ENCODE results near the gene RP9.
"Not testable (repeated sequence)": the region's sequence is repeated elsewhere in the genome, so short reads cannot be mapped to it uniquely, and the experiment has no call there.

Gene RP9

GRCh38 chr7:33101906-33102305 lies 7.3 kb downstream of the RP9 start:
- no peak for DNase-seq (ENCODE audit: low read depth)

DNA sequence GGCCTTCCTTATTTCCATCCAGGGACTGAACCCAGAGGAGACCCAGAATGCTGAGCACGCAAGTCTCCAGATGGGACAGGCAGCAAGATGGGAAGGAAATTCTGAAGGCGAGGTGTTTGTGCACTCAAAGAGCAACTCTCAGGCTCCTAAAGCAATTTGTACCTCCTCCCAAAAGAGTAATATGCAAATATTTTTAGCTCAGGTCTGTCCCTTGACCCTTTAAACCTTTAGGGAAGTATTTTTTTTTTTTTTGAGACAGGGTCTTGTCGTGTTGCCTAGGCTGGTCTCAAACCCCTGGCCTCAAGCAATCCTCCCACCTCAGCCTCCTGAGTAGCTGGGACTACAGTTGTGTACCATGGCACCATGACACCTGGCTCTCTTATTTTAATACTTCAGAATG lies 8.4 kb downstream of the RP9 start:
- no peak for DNase-seq (ENCODE audit: low read depth)

DNA sequence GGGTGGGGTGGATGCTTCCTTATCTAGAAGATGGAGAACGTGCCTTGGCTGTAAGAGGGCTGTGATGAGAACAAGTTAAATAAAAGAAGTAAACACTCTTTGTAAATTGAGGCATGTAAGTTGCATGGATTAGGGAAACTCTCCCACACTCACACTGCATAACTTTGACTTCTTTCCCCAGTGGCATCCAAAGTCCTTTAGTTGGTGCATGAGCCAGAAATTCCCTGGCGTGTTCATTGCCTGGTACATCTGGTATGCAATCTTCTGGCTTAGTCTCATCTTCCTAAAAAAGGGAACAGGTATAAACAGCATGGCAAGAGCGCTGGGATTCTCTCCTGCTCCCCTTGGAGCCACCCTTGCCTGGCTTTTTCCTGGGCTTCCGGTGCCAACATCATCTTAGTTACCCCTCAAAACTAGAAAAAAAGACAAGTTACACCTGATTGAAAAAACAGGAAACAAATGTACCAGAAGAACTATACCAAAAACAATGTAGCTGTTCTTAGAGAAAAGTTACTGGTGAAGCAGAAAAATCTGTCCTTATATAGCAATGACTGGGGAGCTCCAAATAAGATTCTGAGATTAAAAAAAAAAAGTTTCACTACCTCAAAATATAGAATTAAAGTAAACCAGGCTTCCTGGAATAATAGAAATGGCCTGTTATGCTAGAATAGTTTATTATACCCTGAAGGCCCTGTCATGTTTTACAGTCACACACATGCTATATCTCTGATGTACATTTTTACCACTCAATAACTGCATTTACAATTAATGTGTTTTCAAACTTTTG lies 9.9 kb downstream of the RP9 start:
- DNase-seq (ENCODE audit: low read depth): no peak

DNA sequence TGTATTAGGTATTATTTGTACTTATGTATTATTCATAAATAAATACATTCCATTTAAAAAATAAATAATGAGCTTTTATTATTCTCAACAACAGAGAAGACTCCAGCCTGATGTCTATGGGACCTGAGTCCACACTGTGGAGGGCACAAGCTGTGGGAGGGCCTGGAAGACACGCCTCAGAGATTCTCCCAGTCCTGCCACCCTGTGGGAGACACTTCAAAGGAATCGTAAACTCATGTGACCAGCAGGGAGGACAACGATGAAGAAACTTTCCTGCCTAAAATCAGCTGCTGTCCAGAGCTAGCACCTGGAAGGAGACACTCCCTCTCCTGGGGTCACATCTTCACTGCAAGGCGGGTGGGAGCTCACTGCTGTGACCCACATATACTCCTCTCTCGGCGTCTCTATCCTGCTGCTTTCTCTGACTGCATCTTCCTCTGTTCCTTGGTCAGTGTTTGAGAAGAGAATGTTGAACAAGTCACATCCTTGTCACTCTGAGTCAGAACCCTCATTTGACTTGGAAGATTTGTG lies 14.4 kb downstream of the RP9 start:
- DNase-seq (ENCODE audit: low read depth): not testable (repeated sequence)

- no peak for DNase-seq (ENCODE audit: low read depth)
These were observed 15.9 kb downstream of the RP9 start for GRCh38 chr7:33093266-33093665.

DNA sequence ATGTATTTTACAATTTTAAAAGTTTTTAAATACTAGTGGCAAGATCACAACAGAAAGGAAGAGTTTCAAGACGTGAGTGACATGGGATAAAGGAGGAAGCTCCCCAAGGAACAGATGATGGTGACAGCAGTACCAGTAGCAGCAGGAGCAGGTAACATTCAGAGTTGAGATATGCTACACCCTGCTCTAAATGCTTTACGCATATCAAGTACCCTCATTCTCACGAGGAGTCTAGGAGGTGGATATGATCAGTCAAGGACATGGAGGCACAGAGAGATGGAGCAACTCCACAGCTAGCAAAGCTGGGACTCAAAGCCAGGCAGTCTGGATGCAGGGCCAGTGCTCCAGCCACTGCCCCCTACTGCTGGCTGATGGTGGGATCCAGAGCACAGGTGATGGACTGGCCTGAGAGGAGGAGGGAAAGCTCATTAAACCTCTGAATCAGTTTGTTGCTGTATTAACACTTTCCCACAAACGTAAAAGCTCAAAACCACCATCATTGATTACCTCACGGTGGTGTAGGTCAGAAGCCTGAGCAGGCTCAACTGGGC lies 17.5 kb downstream of the RP9 start:
- no peak for DNase-seq (ENCODE audit: low read depth)

GRCh38 chr7:33091111-33091531 lies 18.1 kb downstream of the RP9 start:
- DNase-seq (ENCODE audit: low read depth): no peak

GRCh38 chr7:33089142-33089541 lies 20.1 kb downstream of the RP9 start:
- DNase-seq (ENCODE audit: low read depth): no peak

GRCh38 chr7:33087858-33088257 lies 21.3 kb downstream of the RP9 start:
- DNase-seq (ENCODE audit: low read depth): no peak

GRCh38 chr7:33087356-33087755 lies 21.8 kb downstream of the RP9 start:
- DNase-seq (ENCODE audit: low read depth): no peak

- DNase-seq (ENCODE audit: low read depth): no peak
These were observed 29.2 kb downstream of the RP9 start for GRCh38 chr7:33079763-33080690.

- DNase-seq (ENCODE audit: low read depth): no peak
These were observed 30.1 kb downstream of the RP9 start for GRCh38 chr7:33079096-33079495.

GRCh38 chr7:33076737-33077136 lies 32.5 kb downstream of the RP9 start:
- no peak for DNase-seq (ENCODE audit: low read depth)

DNA sequence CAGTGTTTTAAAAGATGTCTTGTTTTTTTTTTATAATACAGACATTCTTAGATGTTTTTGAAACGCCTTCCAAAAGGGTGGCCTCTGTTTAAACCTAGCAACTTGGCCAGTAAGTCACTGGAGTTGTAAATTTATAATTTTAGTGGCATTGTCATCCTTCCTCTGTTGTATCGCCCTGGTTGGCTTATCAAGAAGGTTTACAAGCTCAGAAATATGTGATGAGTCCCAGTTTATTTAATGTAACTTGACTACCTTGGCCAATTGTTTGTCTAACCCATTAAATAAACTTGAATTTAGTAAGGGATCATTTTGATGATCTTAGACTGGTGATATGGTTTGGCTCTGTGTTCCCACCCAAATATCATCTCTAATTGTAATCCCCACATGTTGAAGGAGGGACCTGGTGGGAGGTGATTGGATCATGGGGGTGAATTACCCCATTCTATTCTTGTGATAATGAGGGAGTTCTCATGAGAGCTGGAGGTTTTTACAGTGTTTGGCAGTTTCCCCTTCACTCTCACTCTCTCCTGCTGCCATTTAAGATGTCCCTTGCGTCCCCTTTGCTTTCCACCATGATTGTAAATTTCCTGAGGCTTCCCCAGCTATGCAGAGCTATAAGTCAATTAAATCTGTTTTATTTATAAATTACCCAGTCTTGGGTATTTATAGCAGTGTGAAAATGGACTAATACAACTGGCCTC lies 33.2 kb downstream of the RP9 start:
- DNase-seq (ENCODE audit: low read depth): no peak

GRCh38 chr7:33073243-33073642 lies 36.0 kb downstream of the RP9 start:
- no peak for DNase-seq (ENCODE audit: low read depth)

DNA sequence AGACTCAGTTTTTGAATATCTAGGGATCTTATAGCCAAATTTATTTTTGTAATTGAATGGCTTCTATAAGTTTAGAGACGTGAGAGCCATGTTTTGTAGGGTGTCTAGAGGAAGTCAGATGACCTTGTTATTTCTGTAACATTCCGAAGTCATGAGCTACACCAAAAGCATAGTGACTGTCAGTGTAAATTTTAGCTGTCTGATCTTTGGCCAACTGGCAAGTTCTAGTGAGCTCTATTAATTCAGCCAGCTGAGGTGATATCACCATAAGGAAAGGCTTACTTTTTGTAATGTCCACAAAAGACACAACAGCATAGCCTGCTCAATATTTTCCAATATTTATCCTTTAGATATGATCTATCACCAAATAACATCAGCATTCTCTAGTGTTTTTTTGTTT lies 36.7 kb downstream of the RP9 start:
- peak; percentile 50 for DNase-seq (ENCODE audit: low read depth)

GRCh38 chr7:33070831-33071230 lies 38.4 kb downstream of the RP9 start:
- DNase-seq (ENCODE audit: low read depth): no peak

DNA sequence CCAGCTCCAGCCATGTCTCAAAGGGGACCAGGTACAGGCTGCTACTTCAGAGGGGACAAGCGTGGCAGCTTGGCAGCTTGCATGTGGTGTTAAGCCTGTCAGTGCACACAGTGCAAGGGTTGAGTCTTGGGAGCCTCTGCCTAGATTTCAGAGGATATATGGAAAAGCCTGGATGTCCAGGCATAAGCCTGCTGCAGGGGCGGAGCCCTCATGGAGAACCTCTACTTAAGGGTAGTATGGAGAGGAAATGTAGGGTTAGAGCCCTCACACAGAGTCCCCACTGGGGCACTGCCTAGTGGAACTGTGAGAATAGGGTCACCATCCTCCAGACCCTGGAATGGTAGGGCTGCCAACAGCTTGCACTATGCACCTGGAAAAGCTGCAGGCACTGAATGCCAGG lies 38.9 kb downstream of the RP9 start:
- DNase-seq (ENCODE audit: low read depth): no peak

DNA sequence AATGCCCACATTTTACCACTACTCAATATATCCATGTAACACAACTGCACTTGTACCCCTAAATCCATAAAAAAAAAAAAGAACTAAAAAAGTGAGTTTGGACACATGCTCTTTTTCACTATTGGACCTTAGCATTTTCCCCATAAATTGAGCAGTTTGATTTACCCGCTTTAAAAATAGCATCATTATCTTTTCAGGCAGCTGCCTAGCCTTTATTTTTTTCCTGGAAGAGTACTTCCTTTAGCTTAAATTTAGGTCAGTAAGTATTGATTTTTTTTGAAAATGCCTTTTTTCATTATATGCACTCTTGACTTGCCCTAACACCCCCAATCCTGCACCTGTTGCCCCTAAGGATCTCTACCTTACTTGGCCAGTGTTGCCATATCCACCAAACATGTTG lies 41.3 kb downstream of the RP9 start:
- no peak for DNase-seq (ENCODE audit: low read depth)

GRCh38 chr7:33066771-33067170 lies 42.4 kb downstream of the RP9 start:
- DNase-seq (ENCODE audit: low read depth): no peak

DNA sequence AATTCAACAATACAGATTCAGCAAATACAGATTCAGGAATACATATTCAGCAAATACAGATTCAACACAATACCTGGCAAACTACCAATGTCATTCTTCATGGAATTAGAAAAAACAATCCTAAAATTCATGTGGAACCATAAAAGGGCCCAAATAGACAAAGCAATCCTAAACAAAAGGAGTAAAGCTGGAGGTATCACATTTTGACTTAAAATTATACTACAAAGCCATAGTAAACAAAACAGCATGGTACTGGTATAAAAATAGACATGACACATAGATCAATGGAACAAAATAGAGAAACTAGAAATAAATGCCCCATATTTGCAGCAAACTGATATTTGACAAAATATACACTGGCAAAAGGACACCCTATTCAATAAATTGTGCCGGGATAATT lies 43.2 kb downstream of the RP9 start:
- DNase-seq (ENCODE audit: low read depth): no peak
